Parathyroid adenoma (tissue), 2 donors: ENCODE results near the gene NEDD4L.

Experiments used
- H2AFZ ChIP-seq: fragments of 300-600 bp; sonication (generic); one replicate; pipeline ENCODE4 v1.7.0; 2017; ENCODE audit warnings: antibody characterized with exemption, mild to moderate bottlenecking
- H3K27ac ChIP-seq: fragments of 300-600 bp; sonication (generic); one replicate; pipeline ENCODE4 v1.7.0; 2017
- H3K27me3 ChIP-seq: fragments of 300-600 bp; sonication (generic); one replicate; pipeline ENCODE4 v1.7.0; 2017; ENCODE audit warnings: low read length; ENCODE audit not compliant: control insufficient read depth, insufficient read depth
- H3K36me3 ChIP-seq: fragments of 300-600 bp; sonication (generic); one replicate; pipeline ENCODE4 v1.7.0; 2017; ENCODE audit warnings: low read length; ENCODE audit not compliant: control insufficient read depth, insufficient read depth
- H3K4me1 ChIP-seq: fragments of 300-600 bp; sonication (generic); one replicate; pipeline ENCODE4 v1.7.0; 2017; ENCODE audit warnings: control low read depth
- H3K4me2 ChIP-seq: fragments of 300-600 bp; sonication (generic); one replicate; pipeline ENCODE4 v1.7.0; 2017; ENCODE audit warnings: low read length
- H3K4me3 ChIP-seq: fragments of 300-600 bp; sonication (generic); one replicate; pipeline ENCODE4 v1.7.0; 2017; ENCODE audit warnings: low read depth, low read length
- H3K79me2 ChIP-seq: fragments of 300-600 bp; sonication (generic); one replicate; pipeline ENCODE4 v1.7.0; 2017; ENCODE audit warnings: control low read depth
- H3K9ac ChIP-seq: fragments of 300-600 bp; sonication (generic); one replicate; pipeline ENCODE4 v1.7.0; 2017; ENCODE audit warnings: mild to moderate bottlenecking
- H3K9me3 ChIP-seq: fragments of 300-600 bp; sonication (generic); one replicate; pipeline ENCODE4 v1.7.0; 2017; ENCODE audit warnings: low read length; ENCODE audit not compliant: control insufficient read depth
- CTCF ChIP-seq: fragments of 300-600 bp; sonication (generic); IDR thresholded peaks from one replicate; pipeline ENCODE4 v1.7.0; 2017; ENCODE audit warnings: antibody characterized with exemption, mild to moderate bottlenecking
- donor health status: primary hyperparathyroidism.

The NEDD4L gene

GRCh38 chr18:58144671-58145285 lies 100.8 kb downstream of the NEDD4L start:
- Histone ChIP-seq H3K9ac (no peak overlapping the region), H3K36me3 (no peaks in the 10 kb centered on the region)

GRCh38 chr18:58146099-58146498 lies 102.1 kb downstream of the NEDD4L start:
- H2AFZ ChIP-seq = no peak overlapping the region
- peaks cover 35% of the 10 kb centered on the region for H3K4me1 ChIP-seq
- no peak overlapping the region for H3K9ac ChIP-seq
- H3K4me3 ChIP-seq = no peak overlapping the region
- H3K27me3 ChIP-seq = no peaks in the 10 kb centered on the region
- peaks cover 10% of the 10 kb centered on the region for H3K79me2 ChIP-seq
- no peak overlapping the region for H3K27ac ChIP-seq
- H3K9me3 ChIP-seq = no peaks in the 10 kb centered on the region
- no peak overlapping the region for H3K4me2 ChIP-seq
- no peaks in the 10 kb centered on the region for H3K36me3 ChIP-seq
- no peak for TF ChIP-seq CTCF

More at GRCh38 chr18:58144671-58145285, 100.8 kb downstream of the NEDD4L start:
- no peak overlapping the region for H3K27ac ChIP-seq
- no peak overlapping the region for H2AFZ ChIP-seq
- peaks cover 34% of the 10 kb centered on the region for H3K4me1 ChIP-seq
- no peaks in the 10 kb centered on the region for H3K9me3 ChIP-seq
- TF ChIP-seq CTCF = no peak
- no peak overlapping the region for H3K4me2 ChIP-seq
- H3K79me2 ChIP-seq = no peaks in the 10 kb centered on the region
- no peaks in the 10 kb centered on the region for H3K27me3 ChIP-seq
- no peak overlapping the region for H3K4me3 ChIP-seq

GRCh38 chr18:58148954-58149471 lies 105.0 kb downstream of the NEDD4L start:
- Histone ChIP-seq H3K4me3 (no peak overlapping the region), H3K27me3 (no peaks in the 10 kb centered on the region), H3K9me3 (no peaks in the 10 kb centered on the region), H3K36me3 (no peaks in the 10 kb centered on the region), H2AFZ (peak overlapping the region; percentile 94), H3K9ac (no peak overlapping the region), H3K4me2 (peak overlapping the region; percentile 36), H3K79me2 (peaks cover 24% of the 10 kb centered on the region), H3K4me1 (peaks cover 30% of the 10 kb centered on the region), H3K27ac (peak overlapping the region; percentile 90)
- TF ChIP-seq CTCF = no peak

GRCh38 chr18:58150772-58151171 lies 106.7 kb downstream of the NEDD4L start:
- Histone ChIP-seq H3K36me3 (no peaks in the 10 kb centered on the region), H3K27ac (no peak overlapping the region)

More at GRCh38 chr18:58150772-58151171, 106.7 kb downstream of the NEDD4L start:
- Histone ChIP-seq H3K4me1 (peaks cover 29% of the 10 kb centered on the region), H3K27me3 (no peaks in the 10 kb centered on the region), H2AFZ (no peak overlapping the region), H3K4me2 (no peak overlapping the region), H3K4me3 (no peak overlapping the region), H3K79me2 (peaks cover 28% of the 10 kb centered on the region), H3K9ac (no peak overlapping the region), H3K9me3 (no peaks in the 10 kb centered on the region)
- TF ChIP-seq CTCF = no peak
